Astrocyte (in vitro differentiated cells and primary cell): Measurements from ENCODE around the gene THUMPD2. TPM values are rescaled to one million over a fixed set of nuclear protein-coding genes. Genes with fewer than 3 reads are reported as not detected.

ENCODE experiments used
- DNase-seq: peaks from one replicate; pipeline ENCODE4 v3.0.0-alpha.2; 2010; ENCODE audit warnings: low read depth
- FAIRE-seq: peaks from 2 replicates; lab custom pipeline; 2011; peaks lifted over from hg19 to GRCh38; lab: Jason Lieb, UNC
- H2AFZ ChIP-seq: 2 replicates; pipeline ENCODE4 v1.6.0; 2012; ENCODE audit warnings: low read depth, low read length, inconsistent platforms
- H3K27ac ChIP-seq: 2 replicates; pipeline ENCODE4 v1.5.1; 2011; ENCODE audit warnings: low read depth, low read length, inconsistent platforms
- H3K27me3 ChIP-seq: 2 replicates; pipeline ENCODE4 v1.6.0; 2011; ENCODE audit warnings: low read length, inconsistent platforms; ENCODE audit not compliant: insufficient read depth
- H3K36me3 ChIP-seq: 2 replicates; pipeline ENCODE4 v1.5.1; 2011; ENCODE audit warnings: low read length, inconsistent platforms; ENCODE audit not compliant: insufficient read depth
- H3K4me1 ChIP-seq: 2 replicates; pipeline ENCODE4 v1.5.1; 2011; ENCODE audit warnings: low read length, inconsistent platforms; ENCODE audit not compliant: insufficient read depth
- H3K4me2 ChIP-seq: 2 replicates; pipeline ENCODE4 v1.6.0; 2012; ENCODE audit warnings: low read length, inconsistent platforms
- H3K4me3 ChIP-seq: 2 replicates; pipeline ENCODE4 v1.5.1; 2011; ENCODE audit warnings: low read depth, mild to moderate bottlenecking, low read length, inconsistent platforms; ENCODE audit not compliant: insufficient read depth
- H3K79me2 ChIP-seq: 2 replicates; pipeline ENCODE4 v1.6.0; 2012; ENCODE audit warnings: mild to moderate bottlenecking, low read length, inconsistent platforms; ENCODE audit not compliant: insufficient read depth
- H3K9ac ChIP-seq: 2 replicates; pipeline ENCODE4 v1.6.0; 2012; ENCODE audit warnings: mild to moderate bottlenecking, low read length, inconsistent platforms
- H3K9me3 ChIP-seq: 2 replicates; pipeline ENCODE4 v1.5.1; 2012; ENCODE audit warnings: low read depth, mild to moderate bottlenecking, low read length, inconsistent platforms; ENCODE audit not compliant: insufficient read depth
- H4K20me1 ChIP-seq: 2 replicates; pipeline ENCODE4 v1.6.0; 2012; ENCODE audit warnings: low read length, inconsistent platforms; ENCODE audit not compliant: insufficient read depth
- H3K27ac Mint-ChIP-seq: one replicate; pipeline ENCODE4 v1.8.0; 2021; ENCODE audit warnings: mild to moderate bottlenecking, mixed read lengths; ENCODE audit not compliant: unreplicated experiment
- H3K27me3 Mint-ChIP-seq: one replicate; pipeline ENCODE4 v1.8.0; 2021; ENCODE audit warnings: low read depth, mixed read lengths; ENCODE audit not compliant: unreplicated experiment
- H3K36me3 Mint-ChIP-seq: one replicate; pipeline ENCODE4 v1.8.0; 2021; ENCODE audit warnings: low read depth, mixed read lengths; ENCODE audit not compliant: unreplicated experiment
- H3K4me1 Mint-ChIP-seq: one replicate; pipeline ENCODE4 v1.8.0; 2021; ENCODE audit warnings: low read depth, mixed read lengths; ENCODE audit not compliant: unreplicated experiment
- H3K4me3 Mint-ChIP-seq: one replicate; pipeline ENCODE4 v1.8.0; 2021; ENCODE audit warnings: mild to moderate bottlenecking, moderate library complexity, mixed read lengths; ENCODE audit not compliant: unreplicated experiment
- H3K9me3 Mint-ChIP-seq: one replicate; pipeline ENCODE4 v1.8.0; 2021; ENCODE audit warnings: mild to moderate bottlenecking, mixed read lengths; ENCODE audit not compliant: unreplicated experiment
- EZH2 ChIP-seq: IDR thresholded peaks from 2 replicates; pipeline ENCODE4 v1.6.1; 2012; ENCODE audit warnings: mild to moderate bottlenecking, low read length, inconsistent platforms; ENCODE audit not compliant: insufficient read depth
- total RNA-seq: library from RNA; stranded (reverse); gene quantifications from 2 replicates; pipeline ENCODE4 v1.2.1, GENCODE V29; 2021
- TF ChIP-seq, protein P1 (sequence below): IDR thresholded peaks from 2 replicates; pipeline ENCODE4 v1.5.1; 2011; ENCODE audit warnings: low read depth, mild to moderate bottlenecking, inconsistent platforms, low read length, moderate library complexity; ENCODE audit not compliant: insufficient read depth

Gene THUMPD2
- total RNA-seq, 1 donor from 2014 or later = 11.5 TPM

DNA sequence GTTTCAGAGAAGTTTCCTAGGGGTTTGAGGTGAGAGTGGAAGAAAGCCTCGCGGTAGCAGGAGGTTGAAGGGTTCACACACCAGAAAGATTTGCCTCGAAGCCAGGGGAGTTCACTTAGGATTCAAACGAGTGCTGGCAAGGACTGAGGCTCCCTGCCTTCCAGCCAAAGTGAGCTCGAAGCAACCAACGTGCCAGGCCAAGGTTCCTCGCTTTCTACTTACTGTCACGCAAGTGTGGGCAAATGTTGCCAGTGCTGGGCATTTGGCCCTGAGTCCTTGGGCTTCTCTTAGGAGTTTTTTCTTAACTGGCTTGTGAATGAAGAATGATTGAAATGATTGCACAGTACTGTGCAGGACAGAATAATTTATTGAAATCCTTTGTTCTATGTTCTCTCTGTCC, 59.7 kb downstream of the THUMPD2 start:
- FAIRE-seq (no peak), DNase-seq (no peak)
- H3K36me3 Mint-ChIP-seq = peaks cover 13% of the 10 kb centered on the region
- H3K36me3 ChIP-seq = no peaks in the 10 kb centered on the region
- H4K20me1 ChIP-seq = no peaks in the 10 kb centered on the region
- H3K9me3 Mint-ChIP-seq = no peaks in the 10 kb centered on the region
- H3K4me1 Mint-ChIP-seq = peaks cover 17% of the 10 kb centered on the region
- no peak for TF ChIP-seq EZH2
- TF ChIP-seq, protein P1, sequence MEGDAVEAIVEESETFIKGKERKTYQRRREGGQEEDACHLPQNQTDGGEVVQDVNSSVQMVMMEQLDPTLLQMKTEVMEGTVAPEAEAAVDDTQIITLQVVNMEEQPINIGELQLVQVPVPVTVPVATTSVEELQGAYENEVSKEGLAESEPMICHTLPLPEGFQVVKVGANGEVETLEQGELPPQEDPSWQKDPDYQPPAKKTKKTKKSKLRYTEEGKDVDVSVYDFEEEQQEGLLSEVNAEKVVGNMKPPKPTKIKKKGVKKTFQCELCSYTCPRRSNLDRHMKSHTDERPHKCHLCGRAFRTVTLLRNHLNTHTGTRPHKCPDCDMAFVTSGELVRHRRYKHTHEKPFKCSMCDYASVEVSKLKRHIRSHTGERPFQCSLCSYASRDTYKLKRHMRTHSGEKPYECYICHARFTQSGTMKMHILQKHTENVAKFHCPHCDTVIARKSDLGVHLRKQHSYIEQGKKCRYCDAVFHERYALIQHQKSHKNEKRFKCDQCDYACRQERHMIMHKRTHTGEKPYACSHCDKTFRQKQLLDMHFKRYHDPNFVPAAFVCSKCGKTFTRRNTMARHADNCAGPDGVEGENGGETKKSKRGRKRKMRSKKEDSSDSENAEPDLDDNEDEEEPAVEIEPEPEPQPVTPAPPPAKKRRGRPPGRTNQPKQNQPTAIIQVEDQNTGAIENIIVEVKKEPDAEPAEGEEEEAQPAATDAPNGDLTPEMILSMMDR = no peak
- H3K27ac Mint-ChIP-seq = peak overlapping the region; percentile 71
- no peaks in the 10 kb centered on the region for H3K27me3 ChIP-seq
- H3K9ac ChIP-seq = no peak overlapping the region
- H3K27ac ChIP-seq = no peak overlapping the region
- H3K4me2 ChIP-seq = peak overlapping the region; percentile 45
- H3K4me3 Mint-ChIP-seq = no peak overlapping the region
- H3K9me3 ChIP-seq = no peaks in the 10 kb centered on the region
- no peaks in the 10 kb centered on the region for H3K79me2 ChIP-seq
- H3K4me1 ChIP-seq = peaks cover 18% of the 10 kb centered on the region
- peak overlapping the region; percentile 13 for H2AFZ ChIP-seq
- H3K4me3 ChIP-seq = no peak overlapping the region
- H3K27me3 Mint-ChIP-seq = no peaks in the 10 kb centered on the region

DNA sequence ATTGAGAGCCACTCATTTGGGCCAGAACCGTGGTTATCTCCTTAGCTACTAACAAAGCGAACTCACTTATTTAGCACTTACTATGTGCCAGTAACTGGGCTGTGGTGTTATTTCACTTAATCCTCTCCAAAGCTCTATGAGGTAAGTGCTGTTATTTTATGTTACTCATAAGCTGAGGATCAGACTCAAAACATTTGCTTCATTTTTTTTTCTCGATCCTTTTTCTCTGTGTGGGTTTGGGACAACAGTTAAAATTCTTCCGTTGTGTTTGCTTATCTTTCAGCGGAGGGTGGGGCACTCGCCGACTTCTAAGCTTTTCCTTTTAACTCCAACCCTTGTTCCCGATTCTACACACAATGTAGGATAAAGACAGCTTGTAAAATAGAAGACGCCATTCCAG, 60.6 kb downstream of the THUMPD2 start:
- Mint-ChIP-seq H3K27me3 (no peaks in the 10 kb centered on the region), H3K4me3 (no peak overlapping the region), H3K9me3 (no peaks in the 10 kb centered on the region), H3K36me3 (peaks cover 13% of the 10 kb centered on the region), H3K27ac (peak overlapping the region; percentile 71), H3K4me1 (peaks cover 17% of the 10 kb centered on the region)
- Histone ChIP-seq H3K4me1 (peaks cover 10% of the 10 kb centered on the region), H2AFZ (peak overlapping the region; percentile 18), H4K20me1 (no peaks in the 10 kb centered on the region), H3K27me3 (no peaks in the 10 kb centered on the region), H3K27ac (peak overlapping the region; percentile 42), H3K9me3 (no peaks in the 10 kb centered on the region), H3K79me2 (no peaks in the 10 kb centered on the region), H3K36me3 (no peaks in the 10 kb centered on the region), H3K4me3 (no peak overlapping the region), H3K4me2 (peak overlapping the region; percentile 45), H3K9ac (no peak overlapping the region)
- DNase-seq = peak; percentile 67
- TF ChIP-seq, protein P1 = no peak
- no peak for TF ChIP-seq EZH2
- no peak for FAIRE-seq

DNA sequence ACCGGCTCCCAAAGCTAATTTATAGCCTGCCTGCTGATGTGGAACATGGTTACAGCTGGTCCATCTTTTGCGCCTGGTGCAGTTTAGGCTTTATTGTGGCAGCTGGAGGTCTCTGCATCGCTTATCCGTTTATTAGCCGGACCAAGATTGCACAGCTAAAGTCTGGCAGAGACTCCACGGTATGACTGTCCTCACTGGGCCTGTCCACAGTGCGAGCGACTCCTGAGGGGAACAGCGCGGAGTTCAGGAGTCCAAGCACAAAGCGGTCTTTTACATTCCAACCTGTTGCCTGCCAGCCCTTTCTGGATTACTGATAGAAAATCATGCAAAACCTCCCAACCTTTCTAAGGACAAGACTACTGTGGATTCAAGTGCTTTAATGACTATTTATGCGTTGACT, 62.0 kb downstream of the THUMPD2 start:
- Histone ChIP-seq H3K27me3 (no peaks in the 10 kb centered on the region), H2AFZ (no peak overlapping the region), H3K36me3 (no peaks in the 10 kb centered on the region), H3K9ac (no peak overlapping the region), H3K79me2 (no peaks in the 10 kb centered on the region), H3K27ac (no peak overlapping the region), H3K9me3 (no peaks in the 10 kb centered on the region), H3K4me1 (peaks cover 9% of the 10 kb centered on the region), H3K4me3 (no peak overlapping the region), H4K20me1 (no peaks in the 10 kb centered on the region), H3K4me2 (no peak overlapping the region)
- H3K4me3 Mint-ChIP-seq = no peak overlapping the region
- peaks cover 22% of the 10 kb centered on the region for H3K4me1 Mint-ChIP-seq
- no peaks in the 10 kb centered on the region for H3K27me3 Mint-ChIP-seq
- no peaks in the 10 kb centered on the region for H3K9me3 Mint-ChIP-seq
- peaks cover 16% of the 10 kb centered on the region for H3K36me3 Mint-ChIP-seq
- no peak for DNase-seq
- FAIRE-seq = no peak
- no peak overlapping the region for H3K27ac Mint-ChIP-seq
- TF ChIP-seq, protein P1 = no peak
- TF ChIP-seq EZH2 = no peak
